Stimulated activated CD8-positive, alpha-beta memory T cell treated with anti-CD3 and anti-CD28 coated beads, Interleukin-15, amount 100 ng/mL, for 4 hours (primary cell): ENCODE measurements around the gene HEXD.
"Not testable (repeated sequence)": the region's sequence is repeated elsewhere in the genome, so short reads cannot be mapped to it uniquely, and the experiment has no call there.

Experiments used
- DNase-seq, 2 donors: peaks; one replicate each; pipeline ENCODE4 v3.0.0-alpha.2; 2020; ENCODE audit warnings: low read depth in 2 of 2

The HEXD gene

GRCh38 chr17:82440991-82441627 lies 23.0 kb downstream of the HEXD start:
- no peak for DNase-seq

GRCh38 chr17:82441691-82442487 lies 23.7 kb downstream of the HEXD start:
- DNase-seq = no peak

- no peak for DNase-seq
These were observed 24.7 kb downstream of the HEXD start for GRCh38 chr17:82442643-82443464.

- DNase-seq = no peak
These were observed 25.5 kb downstream of the HEXD start for GRCh38 chr17:82443465-82444283.

GRCh38 chr17:82444284-82444893 lies 26.2 kb downstream of the HEXD start:
- DNase-seq = no peak

- DNase-seq = no peak
These were observed 26.9 kb downstream of the HEXD start for GRCh38 chr17:82444941-82445521.

- DNase-seq = no peak
These were observed 27.4 kb downstream of the HEXD start for GRCh38 chr17:82445542-82445941.

- no peak for DNase-seq
These were observed 28.0 kb downstream of the HEXD start for GRCh38 chr17:82446124-82446523.

- DNase-seq = no peak
These were observed 28.5 kb downstream of the HEXD start for GRCh38 chr17:82446649-82447048.

- DNase-seq = no peak
These were observed 29.7 kb downstream of the HEXD start for GRCh38 chr17:82447876-82448275.

- peak; percentile 50 to 65 for DNase-seq
These were observed 31.2 kb downstream of the HEXD start for GRCh38 chr17:82449131-82449882.

- DNase-seq = peak in 1 of 2 donors; percentile 10
These were observed 31.8 kb downstream of the HEXD start for GRCh38 chr17:82449883-82450356.

- peak; percentile 83 to 88 for DNase-seq
These were observed 32.4 kb downstream of the HEXD start, which contains the start of gene CYBC1 for GRCh38 chr17:82450357-82451106. CYBC1 (minus strand) TSS chr17:82450752; CDS start chr17:82449254, 1,498 bp downstream.

GRCh38 chr17:82452162-82452561 lies 34.0 kb downstream of the HEXD start:
- no peak for DNase-seq

- DNase-seq = not testable (repeated sequence)
These were observed 35.0 kb downstream of the HEXD start for GRCh38 chr17:82453151-82453550.

GRCh38 chr17:82453706-82454105 lies 35.6 kb downstream of the HEXD start:
- DNase-seq = not testable (repeated sequence)

- no peak for DNase-seq
These were observed 39.2 kb downstream of the HEXD start for GRCh38 chr17:82457073-82457928.

- no peak for DNase-seq
These were observed 39.7 kb downstream of the HEXD start for GRCh38 chr17:82457929-82458178.
